GDM1 (cell line): ENCODE data around the gene FAM13A.

Experiments used
- DNase-seq: peaks from one replicate; lab custom pipeline; 2025; lab: John Stamatoyannopoulos, UW

Gene FAM13A

GRCh38 chr4:88720451-88721428 lies 336.2 kb downstream of the FAM13A start:
- no peak for DNase-seq

GRCh38 chr4:88719381-88719780 lies 337.6 kb downstream of the FAM13A start:
- no peak for DNase-seq

GRCh38 chr4:88718098-88718497 lies 338.9 kb downstream of the FAM13A start:
- DNase-seq, result no peak

GRCh38 chr4:88713782-88714181 lies 343.2 kb downstream of the FAM13A start:
- DNase-seq, result no peak

- DNase-seq, result no peak
Observed at GRCh38 chr4:88709989-88710388, 347.0 kb downstream of the FAM13A start.

- no peak for DNase-seq
Observed at GRCh38 chr4:88706574-88706973, 350.4 kb downstream of the FAM13A start.

GRCh38 chr4:88705805-88706492 lies 351.0 kb downstream of the FAM13A start:
- DNase-seq, result no peak

GRCh38 chr4:88705223-88705622 lies 351.8 kb downstream of the FAM13A start:
- DNase-seq, result no peak

- DNase-seq, result no peak
Observed at GRCh38 chr4:88702782-88703181, 354.2 kb downstream of the FAM13A start.

- DNase-seq, result no peak
Observed at GRCh38 chr4:88698519-88698918, 358.5 kb downstream of the FAM13A start.

GRCh38 chr4:88697588-88698329 lies 359.2 kb downstream of the FAM13A start, which contains the start of gene NAP1L5:
Gene NAP1L5 (minus strand): TSS chr4:88697829. CDS start chr4:88697754, 75 bp downstream.
- DNase-seq, result peak; percentile 62

- no peak for DNase-seq
Observed at GRCh38 chr4:88697141-88697540, 359.8 kb downstream of the FAM13A start.

- DNase-seq, result no peak
Observed at GRCh38 chr4:88696630-88697029, 360.4 kb downstream of the FAM13A start.

GRCh38 chr4:88693792-88694191 lies 363.2 kb downstream of the FAM13A start:
- no peak for DNase-seq

GRCh38 chr4:88690355-88690754 lies 366.6 kb downstream of the FAM13A start:
- no peak for DNase-seq

- no peak for DNase-seq
Observed at GRCh38 chr4:88681209-88681608, 375.8 kb downstream of the FAM13A start.
